HepG2 (cell line): ENCODE results near the gene ZFP92. TPM values are rescaled to one million over a fixed set of nuclear protein-coding genes. Genes with fewer than 3 reads are reported as not detected.

Source experiments
- ATAC-seq: fragments of 200-7000 bp; cut with Tn5 transposase; 3 replicates; pipeline ENCODE4 v1.9.1; 2020; ENCODE audit warnings: mild to moderate bottlenecking, moderate library complexity
- BruUV-seq: library from RNA; stranded (reverse); fragments of 400-500 nt; replicated peaks from 2 replicates; lab custom pipeline; 2021; lab: Mats Ljungman, UMichigan
- CTCF ChIA-PET: fragments of 300-600 bp; formaldehyde crosslinking; extraction: SDS; loops from one replicate; lab custom pipeline; 2021; ENCODE audit warnings: low total read pairs, inconsistent platforms, low intra/inter-chr PET ratio; lab: Yijun Ruan, JAX
- POLR2A ChIA-PET: fragments of 350-600 bp; sonication (Branson Sonifier 250); formaldehyde crosslinking; loops from one replicate; lab custom pipeline; 2020; ENCODE audit warnings: antibody characterized with exemption, inconsistent platforms; lab: Yijun Ruan, JAX
- DNase-seq: peaks from one replicate; pipeline ENCODE4 v3.0.0-alpha.2; 2015; ENCODE audit warnings: low spot score
- FAIRE-seq: peaks from 3 replicates; lab custom pipeline; 2011; peaks lifted over from hg19 to GRCh38; lab: Jason Lieb, UNC
- H2AFZ ChIP-seq: one replicate; pipeline ENCODE4 v1.6.1; 2011; ENCODE audit warnings: low read length, inconsistent platforms
- H3K27ac ChIP-seq: fragments of 300-600 bp; 3 replicates; pipeline ENCODE4 v1.8.0; 2011; ENCODE audit warnings: mixed run types, mild to moderate bottlenecking, mixed read lengths, low read length, inconsistent platforms; ENCODE audit not compliant: insufficient read depth; ENCODE audit errors: extremely low read length
- H3K27me3 ChIP-seq, 2 experiments: fragments of 200-600 bp in 1 of 2; 2 replicates in 1 of 2; 3 replicates in 1 of 2; pipeline versions ENCODE4 v1.6.0 to v1.8.0; 2011; ENCODE audit warnings: low read length in 2 of 2, mild to moderate bottlenecking in 2 of 2, moderate library complexity in 2 of 2, inconsistent platforms in 1 of 2; ENCODE audit not compliant: insufficient read depth in 2 of 2, control insufficient read depth in 1 of 2
- H3K36me3 ChIP-seq, 2 experiments: fragments of 200-600 bp in 1 of 2; replicated peaks in 1 of 2; 2 replicates in 1 of 2; 3 replicates in 1 of 2; pipeline versions ENCODE4 v1.5.1 to v1.8.0; 2011; ENCODE audit warnings: low read length in 2 of 2, inconsistent platforms in 1 of 2; ENCODE audit not compliant: insufficient read depth in 2 of 2, control insufficient read depth in 1 of 2
- H3K4me1 ChIP-seq: 2 replicates; pipeline ENCODE4 v1.5.1; 2012; ENCODE audit warnings: low read length, inconsistent platforms; ENCODE audit not compliant: insufficient read depth
- H3K4me2 ChIP-seq: 2 replicates; pipeline ENCODE4 v1.6.0; 2011; ENCODE audit warnings: low read depth, low read length, inconsistent platforms
- H3K4me3 ChIP-seq, 3 experiments: fragments of 200-600 bp in 1 of 3; sonication (generic), shearing (Covaris generic) in 1 of 3; replicated peaks in 1 of 3; 2 replicates each; pipeline ENCODE4 v1.5.1; 2011 to 2016; ENCODE audit warnings: low read length in 3 of 3, inconsistent platforms in 2 of 3, low read depth in 2 of 3, mild to moderate bottlenecking in 2 of 3, control low read depth in 1 of 3, mixed read lengths in 1 of 3; ENCODE audit not compliant: insufficient read depth in 1 of 3
- H3K79me2 ChIP-seq: one replicate; pipeline ENCODE4 v1.6.1; 2011; ENCODE audit warnings: low read length, inconsistent platforms; ENCODE audit not compliant: insufficient read depth
- H3K9ac ChIP-seq: 2 replicates; pipeline ENCODE4 v1.6.0; 2011; ENCODE audit warnings: mild to moderate bottlenecking, low read depth, low read length, inconsistent platforms; ENCODE audit not compliant: insufficient read depth
- H3K9me3 ChIP-seq: 2 replicates; pipeline ENCODE4 v1.5.1; 2012; ENCODE audit warnings: mild to moderate bottlenecking, low read length
- H4K20me1 ChIP-seq: 2 replicates; pipeline ENCODE4 v1.6.0; 2011; ENCODE audit warnings: inconsistent platforms, mild to moderate bottlenecking, low read length, moderate library complexity; ENCODE audit not compliant: insufficient read depth
- NBN ChIP-seq: fragments of 450-650 bp; conservative IDR thresholded peaks from 2 replicates; pipeline ENCODE4 v1.6.1; 2017
- WGBS: methylation state at CpG from one replicate; pipeline ENCODE4 v1.1.6; 2017; ENCODE audit warnings: low lambda C conversion rate; 5-methylcytosine and 5-hydroxymethylcytosine counted together
- in situ Hi-C: cut with HindIII; loops from 2 replicates; pipeline ENCODE4 v1.10.0; 2017; ENCODE audit warnings: low pct_unique_long_range_greater_than_20kb; ENCODE audit not compliant: extremely low pct_ligation_motif_present
- intact Hi-C: fragments of 100-400 bp; cut with micrococcal nuclease; formaldehyde crosslinking; loops from one replicate; pipeline ENCODE4 v1.10.0; 2022; ENCODE audit not compliant: unreplicated experiment
- polyA plus RNA-seq, 8 experiments: library from polyadenylated mRNA; depleted of rRNA in 3 of 8; stranded (reverse) in 7 of 8; unstranded in 1 of 8; fragments of >200 nt; fragmentation: Illumina TruSeq in 4 of 8; extraction: Trizol in 4 of 8; gene quantifications; 2 replicates each; pipeline versions ENCODE4 v1.2.1 to v1.2.3, GENCODE V29; 2011 to 2016; ENCODE audit warnings: low read depth in 4 of 8, missing spikeins in 1 of 8, mixed read lengths in 1 of 8; ENCODE audit not compliant: insufficient read depth in 1 of 8
- total RNA-seq, 5 experiments: library from RNA; depleted of rRNA; stranded (reverse); fragments of >200 nt; fragmentation: Illumina TruSeq; extraction: Trizol; gene quantifications; 2 replicates each; pipeline ENCODE4 v1.2.3, GENCODE V29; 2016; ENCODE audit warnings: low read depth in 1 of 5
- TF ChIP-seq, protein P1 (sequence below): sonication (generic); formaldehyde crosslinking; IDR thresholded peaks from 2 replicates; pipeline ENCODE4 v1.4.0; 2020; ENCODE audit warnings: missing genetic modification reagents
- TF ChIP-seq, protein P2 (sequence below): sonication (generic); formaldehyde crosslinking; IDR thresholded peaks from 2 replicates; pipeline ENCODE4 v1.5.0; 2020; ENCODE audit warnings: missing genetic modification reagents, mild to moderate bottlenecking, borderline replicate concordance

ZFP92 gene
- total and polyA plus RNA-seq, 2 of the 13 experiments (the other 11 are each of a cell fraction or from before 2014, with no cell fraction given), result 0.02 TPM; not detected in 1

DNA sequence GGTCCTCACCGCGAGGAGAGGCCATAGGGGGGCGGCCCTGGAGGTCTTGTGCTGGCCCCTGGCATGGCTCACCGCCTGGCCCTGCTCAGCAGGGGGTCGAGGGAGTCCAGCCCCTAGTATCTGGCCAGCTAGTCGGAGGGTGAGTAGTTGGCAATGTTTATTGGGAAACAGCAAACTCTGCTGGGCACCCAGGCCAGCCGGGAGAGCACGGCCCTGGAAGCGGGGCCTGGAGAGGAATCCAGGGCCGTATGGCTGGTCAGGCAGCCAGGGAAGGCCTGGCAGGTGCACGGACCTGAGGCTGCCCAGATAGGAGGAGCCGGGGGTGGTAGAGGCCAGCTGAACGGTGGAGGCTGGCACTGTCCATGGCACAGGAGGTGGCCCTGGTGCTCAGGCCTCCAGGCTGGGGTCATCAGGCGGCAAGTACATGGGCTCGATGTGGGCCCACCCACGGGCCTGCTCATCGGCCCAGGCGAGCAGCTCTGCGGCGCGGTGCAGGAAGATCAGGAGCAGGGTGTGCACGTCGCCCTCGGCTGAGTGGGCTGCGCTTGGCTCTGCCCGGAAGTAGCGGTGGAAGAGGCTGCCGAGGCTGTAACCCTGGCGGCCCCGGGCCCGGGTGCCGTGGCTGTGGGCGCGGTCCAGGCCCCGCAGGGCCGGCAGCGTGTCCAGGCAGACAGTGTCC lies 33.2 kb downstream of the ZFP92 start (continued):
- TF ChIP-seq, protein P1, sequence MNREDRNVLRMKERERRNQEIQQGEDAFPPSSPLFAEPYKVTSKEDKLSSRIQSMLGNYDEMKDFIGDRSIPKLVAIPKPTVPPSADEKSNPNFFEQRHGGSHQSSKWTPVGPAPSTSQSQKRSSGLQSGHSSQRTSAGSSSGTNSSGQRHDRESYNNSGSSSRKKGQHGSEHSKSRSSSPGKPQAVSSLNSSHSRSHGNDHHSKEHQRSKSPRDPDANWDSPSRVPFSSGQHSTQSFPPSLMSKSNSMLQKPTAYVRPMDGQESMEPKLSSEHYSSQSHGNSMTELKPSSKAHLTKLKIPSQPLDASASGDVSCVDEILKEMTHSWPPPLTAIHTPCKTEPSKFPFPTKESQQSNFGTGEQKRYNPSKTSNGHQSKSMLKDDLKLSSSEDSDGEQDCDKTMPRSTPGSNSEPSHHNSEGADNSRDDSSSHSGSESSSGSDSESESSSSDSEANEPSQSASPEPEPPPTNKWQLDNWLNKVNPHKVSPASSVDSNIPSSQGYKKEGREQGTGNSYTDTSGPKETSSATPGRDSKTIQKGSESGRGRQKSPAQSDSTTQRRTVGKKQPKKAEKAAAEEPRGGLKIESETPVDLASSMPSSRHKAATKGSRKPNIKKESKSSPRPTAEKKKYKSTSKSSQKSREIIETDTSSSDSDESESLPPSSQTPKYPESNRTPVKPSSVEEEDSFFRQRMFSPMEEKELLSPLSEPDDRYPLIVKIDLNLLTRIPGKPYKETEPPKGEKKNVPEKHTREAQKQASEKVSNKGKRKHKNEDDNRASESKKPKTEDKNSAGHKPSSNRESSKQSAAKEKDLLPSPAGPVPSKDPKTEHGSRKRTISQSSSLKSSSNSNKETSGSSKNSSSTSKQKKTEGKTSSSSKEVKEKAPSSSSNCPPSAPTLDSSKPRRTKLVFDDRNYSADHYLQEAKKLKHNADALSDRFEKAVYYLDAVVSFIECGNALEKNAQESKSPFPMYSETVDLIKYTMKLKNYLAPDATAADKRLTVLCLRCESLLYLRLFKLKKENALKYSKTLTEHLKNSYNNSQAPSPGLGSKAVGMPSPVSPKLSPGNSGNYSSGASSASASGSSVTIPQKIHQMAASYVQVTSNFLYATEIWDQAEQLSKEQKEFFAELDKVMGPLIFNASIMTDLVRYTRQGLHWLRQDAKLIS (CRISPR knock-in tag), result no peak

DNA sequence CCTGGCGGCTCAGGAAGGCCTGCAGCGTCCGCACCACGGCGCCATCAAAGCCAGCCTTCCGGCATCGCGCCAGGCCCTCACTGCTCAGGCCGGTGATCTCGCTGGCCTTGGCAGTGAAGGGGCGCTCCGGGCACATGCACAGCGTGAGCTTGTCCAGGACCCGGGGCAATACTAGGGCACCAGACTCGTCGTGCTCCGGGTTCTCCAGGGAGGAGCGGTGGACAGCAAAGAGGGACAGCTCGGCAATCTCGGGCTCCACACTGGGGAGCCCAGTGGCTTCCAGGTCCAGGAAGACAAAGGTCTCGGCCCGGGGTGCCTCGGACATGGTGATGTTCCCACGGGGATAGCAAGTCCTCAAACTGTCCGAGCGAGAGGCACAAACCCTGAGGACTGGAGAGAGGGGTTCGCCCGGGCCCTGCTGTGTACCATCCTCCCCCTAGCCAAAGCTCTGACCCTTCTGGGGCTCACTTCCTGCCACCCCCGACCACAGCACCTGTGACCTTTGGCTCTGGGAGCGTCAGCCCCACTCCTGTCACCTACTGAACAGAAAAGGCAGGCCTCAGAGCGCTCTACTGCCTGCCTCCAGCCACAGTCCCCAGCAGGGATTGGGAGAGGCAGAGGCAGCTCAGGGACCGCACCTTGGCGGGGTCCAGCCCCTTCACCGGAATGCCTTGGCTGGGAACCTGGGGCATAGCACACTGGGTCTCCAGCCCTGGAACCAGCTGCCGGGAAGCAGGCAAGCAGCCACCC lies 34.0 kb downstream of the ZFP92 start:
- Histone ChIP-seq H3K36me3 (no peaks in the 10 kb centered on the region), H3K4me3 (no peak overlapping the region), H3K27me3 (no peaks in the 10 kb centered on the region; a peak in 1 of 5 replicates), H4K20me1 (no peaks in the 10 kb centered on the region), H3K4me2 (no peak overlapping the region), H2AFZ (no peak overlapping the region), H3K79me2 (no peaks in the 10 kb centered on the region), H3K9ac (no peak overlapping the region), H3K4me1 (no peaks in the 10 kb centered on the region), H3K9me3 (no peaks in the 10 kb centered on the region), H3K27ac (no peak overlapping the region)
- BruUV-seq, result no TSS peak
- ChIA-PET CTCF (no interaction called here), POLR2A (no interaction called here)
- WGBS, result 20% methylated on average over 1 of the region's 35 CpGs
- ATAC-seq, result no peak
- no peak for DNase-seq
- FAIRE-seq, result no peak
- intact Hi-C loops, result no loop called here
- TF ChIP-seq, protein P2, sequence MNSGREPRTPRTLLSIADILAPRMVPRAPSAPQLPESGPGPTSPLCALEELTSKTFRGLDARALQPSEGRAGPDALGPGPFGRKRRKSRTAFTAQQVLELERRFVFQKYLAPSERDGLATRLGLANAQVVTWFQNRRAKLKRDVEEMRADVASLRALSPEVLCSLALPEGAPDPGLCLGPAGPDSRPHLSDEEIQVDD (CRISPR knock-in tag), result no peak
- TF ChIP-seq NBN, result no peak
- TF ChIP-seq, all 625 proteins: peak for 0
- in situ Hi-C loops, result no loop called here
